GM21717 (cell line): ENCODE measurements around the gene KRTAP2-2.
"Not testable (repeated sequence)": the region's sequence is repeated elsewhere in the genome, so short reads cannot be mapped to it uniquely, and the experiment has no call there.

ENCODE experiments used
- ATAC-seq: cut with Tn5 transposase; IDR thresholded peaks from one replicate; pipeline ENCODE4 v1.9.1; 2021; ENCODE audit warnings: mild to moderate bottlenecking, moderate library complexity; ENCODE audit not compliant: unreplicated experiment

Gene KRTAP2-2

GRCh38 chr17:41065016-41065689 is 10.1 kb upstream of the KRTAP2-2 start:
- ATAC-seq: not testable (repeated sequence)

- no peak for ATAC-seq
Measured at GRCh38 chr17:41064301-41064700, 9.3 kb upstream of the KRTAP2-2 start.

GRCh38 chr17:41063449-41063848 is 8.4 kb upstream of the KRTAP2-2 start:
- ATAC-seq: no peak

- ATAC-seq: no peak
Measured at GRCh38 chr17:41061964-41062363, 6.9 kb upstream of the KRTAP2-2 start.

- ATAC-seq: no peak
Measured at GRCh38 chr17:41060052-41060604, 5.1 kb upstream of the KRTAP2-2 start, which contains the start of gene KRTAP2-3. KRTAP2-3 (minus strand) TSS chr17:41060114; CDS start chr17:41060050, 64 bp downstream.

- not testable (repeated sequence) for ATAC-seq
Measured at GRCh38 chr17:41059276-41060051, 4.4 kb upstream of the KRTAP2-2 start.

GRCh38 chr17:41058741-41059140 is 3.7 kb upstream of the KRTAP2-2 start:
- ATAC-seq: no peak

- no peak for ATAC-seq
Measured at GRCh38 chr17:41057547-41057946, 2.5 kb upstream of the KRTAP2-2 start.

GRCh38 chr17:41054556-41054955 is 474 bp downstream of the KRTAP2-2 start:
- ATAC-seq: not testable (repeated sequence)

- no peak for ATAC-seq
Measured at GRCh38 chr17:41054025-41054424, 1.0 kb downstream of the KRTAP2-2 start.

- no peak for ATAC-seq
Measured at GRCh38 chr17:41052566-41052965, 2.5 kb downstream of the KRTAP2-2 start.

GRCh38 chr17:41049110-41049509 is 5.9 kb downstream of the KRTAP2-2 start:
- no peak for ATAC-seq

GRCh38 chr17:41048441-41048840 is 6.6 kb downstream of the KRTAP2-2 start:
- ATAC-seq: no peak

GRCh38 chr17:41046735-41047465 is 8.1 kb downstream of the KRTAP2-2 start, which contains the start of gene KRTAP2-1:
KRTAP2-1 (minus strand) TSS chr17:41047316; CDS start chr17:41047267, 49 bp downstream.
- ATAC-seq: not testable (repeated sequence)

GRCh38 chr17:41042953-41043352 is 12.1 kb downstream of the KRTAP2-2 start:
- ATAC-seq: no peak

GRCh38 chr17:41040783-41041571 is 14.1 kb downstream of the KRTAP2-2 start, which contains the start of gene KRTAP1-1:
KRTAP1-1 (minus strand) TSS chr17:41041450; CDS start chr17:41041397, 53 bp downstream.
- not testable (repeated sequence) for ATAC-seq

GRCh38 chr17:41037853-41038350 is 17.1 kb downstream of the KRTAP2-2 start:
- ATAC-seq: no peak

- ATAC-seq: not testable (repeated sequence)
Measured at GRCh38 chr17:41034346-41034935, 20.6 kb downstream of the KRTAP2-2 start, which contains the start of gene KRTAP1-3. KRTAP1-3 (minus strand) TSS chr17:41034874; CDS start chr17:41034821, 53 bp downstream.

- no peak for ATAC-seq
Measured at GRCh38 chr17:41029633-41030245, 25.3 kb downstream of the KRTAP2-2 start, which contains the start of gene KRTAP1-4. KRTAP1-4 (minus strand) TSS chr17:41030195; CDS start chr17:41030078, 117 bp downstream.
